SK-N-SH (cell line): ENCODE data around the gene NISCH. TPM values are rescaled to one million over a fixed set of nuclear protein-coding genes. Genes with fewer than 3 reads are reported as not detected.

Experiments
- CTCF ChIA-PET: fragments of 300-600, 350-600 bp; formaldehyde crosslinking; extraction: SDS; loops from one replicate; lab custom pipeline; 2021; lab: Yijun Ruan, JAX
- POLR2A ChIA-PET: fragments of 350-600 bp; sonication (Branson Sonifier 250); formaldehyde crosslinking; extraction: SDS; loops from one replicate; lab custom pipeline; 2020; ENCODE audit warnings: antibody characterized with exemption, inconsistent platforms; lab: Yijun Ruan, JAX
- DNase-seq: peaks from one replicate; pipeline ENCODE4 v3.0.0; 2012
- H2AFZ ChIP-seq: fragments of 200-600 bp; sonication (generic); 2 replicates; pipeline ENCODE4 v1.8.1; 2016; ENCODE audit warnings: antibody characterized with exemption, mild to moderate bottlenecking, low read depth
- H3F3A ChIP-seq: fragments of 200-600 bp; sonication (generic); replicated peaks from 2 replicates; pipeline ENCODE3; 2016; ENCODE audit warnings: antibody characterized with exemption, mild to moderate bottlenecking; ENCODE audit not compliant: insufficient read depth
- H3K27ac ChIP-seq, 2 experiments: fragments of 200-500 bp in 1 of 2; fragments of 200-600 bp in 1 of 2; sonication (Bioruptor generic) in 1 of 2; sonication (generic), shearing (Covaris generic) in 1 of 2; 2 replicates each; pipeline versions ENCODE4 v1.5.1 to v1.6.1; 2014 to 2016; ENCODE audit warnings: low read depth in 2 of 2, inconsistent platforms in 1 of 2, low read length in 1 of 2, mild to moderate bottlenecking in 1 of 2, mixed read lengths in 1 of 2
- H3K27me3 ChIP-seq: fragments of 200-600 bp; sonication (generic), shearing (Covaris generic); 2 replicates; pipeline ENCODE4 v1.6.1; 2016; ENCODE audit warnings: mixed run types; ENCODE audit not compliant: insufficient read depth
- H3K36me3 ChIP-seq, 2 experiments: fragments of 200-500 bp in 1 of 2; fragments of 200-600 bp in 1 of 2; sonication (Bioruptor generic) in 1 of 2; sonication (generic) in 1 of 2; replicated peaks in 1 of 2; 2 replicates each; pipeline versions ENCODE3 to v1.5.1; 2014 to 2016; ENCODE audit warnings: low read length in 1 of 2, mild to moderate bottlenecking in 1 of 2; ENCODE audit not compliant: insufficient read depth in 2 of 2, control insufficient read depth in 1 of 2
- H3K4me1 ChIP-seq, 2 experiments: fragments of 200-500 bp in 1 of 2; fragments of 200-600 bp in 1 of 2; sonication (Bioruptor generic) in 1 of 2; sonication (generic), shearing (Covaris generic) in 1 of 2; 2 replicates each; pipeline versions ENCODE4 v1.5.1 to v1.6.1; 2014 to 2016; ENCODE audit warnings: low read depth in 1 of 2, low read length in 1 of 2, mixed run types in 1 of 2; ENCODE audit not compliant: insufficient read depth in 2 of 2, control insufficient read depth in 1 of 2
- H3K4me2 ChIP-seq: fragments of 200-600 bp; sonication (generic), shearing (Covaris generic); 2 replicates; pipeline ENCODE4 v1.6.1; 2017; ENCODE audit warnings: mixed run types
- H3K4me3 ChIP-seq, 2 experiments: fragments of 200-500 bp in 1 of 2; fragments of 200-600 bp in 1 of 2; sonication (Bioruptor generic) in 1 of 2; sonication (generic), shearing (Covaris generic) in 1 of 2; 2 replicates each; pipeline versions ENCODE4 v1.5.1 to v1.8.1; 2014 to 2016; ENCODE audit warnings: low read depth in 2 of 2, inconsistent platforms in 1 of 2, low read length in 1 of 2, mild to moderate bottlenecking in 1 of 2, mixed read lengths in 1 of 2, moderate library complexity in 1 of 2
- H3K79me2 ChIP-seq: fragments of 200-600 bp; sonication (generic); 2 replicates; pipeline ENCODE4 v1.8.1; 2017; ENCODE audit warnings: mild to moderate bottlenecking; ENCODE audit not compliant: insufficient read depth
- H3K9ac ChIP-seq: fragments of 200-600 bp; sonication (generic); 2 replicates; pipeline ENCODE4 v1.6.1; 2017; ENCODE audit warnings: mixed run types
- H3K9me2 ChIP-seq: fragments of 200-600 bp; sonication (generic); 2 replicates; pipeline ENCODE4 v1.6.1; 2017; ENCODE audit warnings: mixed run types
- H3K9me3 ChIP-seq: fragments of 200-600 bp; sonication (generic); 2 replicates; pipeline ENCODE4 v1.6.1; 2017; ENCODE audit warnings: mixed run types, mild to moderate bottlenecking, moderate library complexity
- H4K20me1 ChIP-seq: fragments of 200-600 bp; sonication (generic); 2 replicates; pipeline ENCODE4 v1.6.1; 2017; ENCODE audit warnings: mild to moderate bottlenecking, mixed run types; ENCODE audit not compliant: insufficient read depth
- EP300 ChIP-seq, 2 experiments: IDR thresholded peaks; 2 replicates each; pipeline versions ENCODE4 v1.4.0 to v1.6.1; 2012; ENCODE audit warnings: borderline replicate concordance in 1 of 2, low read depth in 1 of 2, low read length in 1 of 2
- FOSL2 ChIP-seq: IDR thresholded peaks from 2 replicates; pipeline ENCODE4 v1.4.0; 2012; ENCODE audit warnings: low read depth, mild to moderate bottlenecking, moderate library complexity, borderline replicate concordance
- FOXJ3 ChIP-seq: sonication (generic); formaldehyde crosslinking; IDR thresholded peaks from 2 replicates; pipeline ENCODE4 v1.5.1; 2020; ENCODE audit warnings: mild to moderate bottlenecking, missing genetic modification reagents
- FOXM1 ChIP-seq: IDR thresholded peaks from 2 replicates; pipeline ENCODE4 v1.4.0; 2012; ENCODE audit warnings: low read depth, mild to moderate bottlenecking
- GABPA ChIP-seq: IDR thresholded peaks from 2 replicates; pipeline ENCODE4 v1.4.0; 2012; ENCODE audit warnings: low read depth, mild to moderate bottlenecking
- JUND ChIP-seq: IDR thresholded peaks from 2 replicates; pipeline ENCODE4 v1.4.0; 2012
- MXI1 ChIP-seq: IDR thresholded peaks from 2 replicates; pipeline ENCODE4 v1.6.1; 2012; ENCODE audit warnings: mild to moderate bottlenecking, low read depth, low read length, improper control_type of control experiment
- NFIC ChIP-seq: IDR thresholded peaks from 2 replicates; pipeline ENCODE4 v1.4.0; 2012; ENCODE audit warnings: borderline replicate concordance
- RAD21 ChIP-seq: IDR thresholded peaks from 2 replicates; pipeline ENCODE4 v1.6.1; 2012; ENCODE audit warnings: mild to moderate bottlenecking, low read length
- RCOR1 ChIP-seq: fragments of 150-350 bp; IDR thresholded peaks from 2 replicates; pipeline ENCODE4 v1.6.1; 2017; ENCODE audit warnings: antibody characterized with exemption, low read length
- RFX5 ChIP-seq: IDR thresholded peaks from 2 replicates; pipeline ENCODE4 v1.6.1; 2012; ENCODE audit warnings: mild to moderate bottlenecking, improper control_type of control experiment, low read length
- TAF1 ChIP-seq: IDR thresholded peaks from 2 replicates; pipeline ENCODE4 v1.6.1; 2012; ENCODE audit warnings: low read depth, mild to moderate bottlenecking, low read length, moderate library complexity, borderline replicate concordance
- TCF12 ChIP-seq: IDR thresholded peaks from 2 replicates; pipeline ENCODE4 v1.4.0; 2012
- USF1 ChIP-seq: IDR thresholded peaks from 2 replicates; pipeline ENCODE4 v1.4.0; 2012; ENCODE audit warnings: low read depth, borderline replicate concordance
- USF2 ChIP-seq: fragments of 150-350 bp; IDR thresholded peaks from 2 replicates; pipeline ENCODE4 v1.6.1; 2017; ENCODE audit warnings: antibody characterized with exemption, low read length, low read depth, borderline replicate concordance
- WGBS: methylation state at CpG from one replicate; pipeline ENCODE4 v1.1.6; 2017; ENCODE audit warnings: low lambda C conversion rate; 5-methylcytosine and 5-hydroxymethylcytosine counted together
- polyA plus RNA-seq, 3 experiments: library from polyadenylated mRNA; depleted of rRNA; stranded (reverse); fragments of >200 nt; gene quantifications; 2 replicates each; pipeline ENCODE4 v1.2.3, GENCODE V29; 2012
- TF ChIP-seq, protein P1 (sequence below): fragments of 150-350 bp; IDR thresholded peaks from 2 replicates; pipeline ENCODE4 v1.6.1; 2016; ENCODE audit warnings: mild to moderate bottlenecking, low read depth, low read length

NISCH gene
- polyA plus RNA-seq, 1 of the 3 experiments (the other 2 are of a cell fraction), result 77.5 TPM

GRCh38 chr3:52433996-52434479 is 21.4 kb upstream of the NISCH start:
- no peaks in the 10 kb centered on the region for H3K9me3 ChIP-seq
- no peaks in the 10 kb centered on the region for H4K20me1 ChIP-seq
- TF ChIP-seq, protein P1, sequence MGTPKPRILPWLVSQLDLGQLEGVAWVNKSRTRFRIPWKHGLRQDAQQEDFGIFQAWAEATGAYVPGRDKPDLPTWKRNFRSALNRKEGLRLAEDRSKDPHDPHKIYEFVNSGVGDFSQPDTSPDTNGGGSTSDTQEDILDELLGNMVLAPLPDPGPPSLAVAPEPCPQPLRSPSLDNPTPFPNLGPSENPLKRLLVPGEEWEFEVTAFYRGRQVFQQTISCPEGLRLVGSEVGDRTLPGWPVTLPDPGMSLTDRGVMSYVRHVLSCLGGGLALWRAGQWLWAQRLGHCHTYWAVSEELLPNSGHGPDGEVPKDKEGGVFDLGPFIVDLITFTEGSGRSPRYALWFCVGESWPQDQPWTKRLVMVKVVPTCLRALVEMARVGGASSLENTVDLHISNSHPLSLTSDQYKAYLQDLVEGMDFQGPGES, result no peak
- no peak for TF ChIP-seq NFIC
- TF ChIP-seq RFX5, result no peak
- TF ChIP-seq TAF1, result no peak
- TF ChIP-seq FOXM1, result no peak
- no peak for TF ChIP-seq TCF12
- TF ChIP-seq FOXJ3 (CRISPR knock-in tag), result no peak
- no peak for TF ChIP-seq USF2
- no peak for TF ChIP-seq FOSL2
- peaks cover 0 to 7% of the 10 kb centered on the region in 2 experiments; a peak in 1 of 4 replicates for H3K4me1 ChIP-seq
- no peak overlapping the region for H3K4me3 ChIP-seq
- H3K36me3 ChIP-seq, result no peaks in the 10 kb centered on the region
- H3K79me2 ChIP-seq, result no peaks in the 10 kb centered on the region
- H3F3A ChIP-seq, result no peaks in the 10 kb centered on the region
- no peaks in the 10 kb centered on the region for H3K27me3 ChIP-seq
- no peak for DNase-seq
- no peak overlapping the region for H2AFZ ChIP-seq
- H3K4me2 ChIP-seq, result no peak overlapping the region
- CTCF ChIA-PET, result interaction anchor here (3.2 to 28.4 kb wide), 3 partner anchors 14 to 21 kb away, joined by 11 to 578 read pairs (median 16); partner anchors contain the start of genes NISCH, SEMA3G and TNNC1
- POLR2A ChIA-PET, result no interaction called here
- WGBS, result 87% methylated on average over 6 of the region's 6 CpGs
- no peaks in the 10 kb centered on the region for H3K9me2 ChIP-seq
- H3K9ac ChIP-seq, result no peak overlapping the region
- no peak overlapping the region for H3K27ac ChIP-seq

- Histone ChIP-seq H3K36me3 (no peaks in the 10 kb centered on the region), H2AFZ (no peak overlapping the region), H3K9ac (no peak overlapping the region), H3F3A (no peaks in the 10 kb centered on the region), H3K4me2 (no peak overlapping the region), H3K9me2 (no peaks in the 10 kb centered on the region), H3K4me1 (peaks cover 0 to 5% of the 10 kb centered on the region in 2 experiments; a peak in 1 of 4 replicates), H3K27ac (no peak overlapping the region), H4K20me1 (no peaks in the 10 kb centered on the region), H3K27me3 (no peaks in the 10 kb centered on the region), H3K9me3 (no peaks in the 10 kb centered on the region), H3K79me2 (no peaks in the 10 kb centered on the region), H3K4me3 (no peak overlapping the region)
- 81% methylated on average over 8 of the region's 9 CpGs for WGBS
- DNase-seq, result peak; percentile 24
- ChIA-PET CTCF (interaction anchor here (3.2 to 28.4 kb wide), 2 partner anchors 14 to 22 kb away, joined by 11 to 578 read pairs; partner anchors contain the start of genes NISCH, SEMA3G and TNNC1), POLR2A (no interaction called here)
- TF ChIP-seq NFIC (no peak), USF1 (no peak), GABPA (no peak), MXI1 (no peak), RAD21 (no peak), JUND (no peak), EP300 (IDR thresholded peaks at IDR 0.05; ENCODE audit: borderline replicate concordance in 1 of 2, low read depth in 1 of 2, low read length in 1 of 2) (no peak), TAF1 (no peak), RCOR1 (no peak), TCF12 (no peak), FOSL2 (no peak)
- TF ChIP-seq, protein P1, result no peak
- TF ChIP-seq, all 33 proteins: peak for 0
These were observed 20.8 kb upstream of the NISCH start for GRCh38 chr3:52434491-52435115.
